ENCODE data around the gene CDC42BPB.

The CDC42BPB gene

GRCh38 chr14:102923201-102923924 lies 134.0 kb downstream of the CDC42BPB start:
- DNase-seq = no peak

- no peak for DNase-seq
Measured at GRCh38 chr14:102922490-102923200, 134.7 kb downstream of the CDC42BPB start, which contains the start of gene AMN. Gene AMN, plus strand, starts transcription at chr14:102922663. Its CDS starts 26 bp downstream, at chr14:102922689.

GRCh38 chr14:102920998-102921304 lies 136.4 kb downstream of the CDC42BPB start:
- DNase-seq = no peak

GRCh38 chr14:102920273-102920997 lies 136.9 kb downstream of the CDC42BPB start:
- no peak for DNase-seq

- DNase-seq = no peak
Measured at GRCh38 chr14:102918438-102918837, 138.9 kb downstream of the CDC42BPB start.

- no peak for DNase-seq
Measured at GRCh38 chr14:102917469-102918211, 139.7 kb downstream of the CDC42BPB start.

- DNase-seq = no peak
Measured at GRCh38 chr14:102917056-102917385, 140.3 kb downstream of the CDC42BPB start.

GRCh38 chr14:102916347-102917055 lies 140.8 kb downstream of the CDC42BPB start:
- DNase-seq = no peak

GRCh38 chr14:102915292-102916110 lies 141.8 kb downstream of the CDC42BPB start:
- no peak for DNase-seq

GRCh38 chr14:102914474-102915291 lies 142.7 kb downstream of the CDC42BPB start:
- no peak for DNase-seq

GRCh38 chr14:102913341-102914211 lies 143.8 kb downstream of the CDC42BPB start:
- DNase-seq = no peak

GRCh38 chr14:102911991-102912761 lies 145.2 kb downstream of the CDC42BPB start:
- DNase-seq = no peak

GRCh38 chr14:102911541-102911951 lies 145.8 kb downstream of the CDC42BPB start:
- DNase-seq = no peak

GRCh38 chr14:102910442-102910841 lies 146.9 kb downstream of the CDC42BPB start:
- no peak for DNase-seq

GRCh38 chr14:102909911-102910310 lies 147.4 kb downstream of the CDC42BPB start:
- no peak for DNase-seq

GRCh38 chr14:102909462-102909861 lies 147.9 kb downstream of the CDC42BPB start:
- DNase-seq = no peak

- DNase-seq = no peak
Measured at GRCh38 chr14:102908766-102909455, 148.4 kb downstream of the CDC42BPB start.

Data from RPMI8226 (cell line).